Aorta (tissue), 5 donors: ENCODE results near the gene TMEM145. TPM values are rescaled to one million over a fixed set of nuclear protein-coding genes. Genes with fewer than 3 reads are reported as not detected.

ENCODE experiments used
- ATAC-seq: fragments of 200-7000 bp; cut with Tn5 transposase; one replicate; pipeline ENCODE4 v1.9.1; 2022; ENCODE audit warnings: moderate library complexity; ENCODE audit not compliant: low FRiP score
- DNase-seq, 2 donors: peaks; one replicate each; pipeline ENCODE4 v3.0.0-alpha.2; 2020
- H3K27ac ChIP-seq, 2 donors: one replicate each; pipeline ENCODE4 v1.5.1; 2013; ENCODE audit warnings: low read length in 2 of 2, mild to moderate bottlenecking in 2 of 2, moderate library complexity in 2 of 2, control low read depth in 1 of 2, inconsistent platforms in 1 of 2, low read depth in 1 of 2
- H3K27me3 ChIP-seq, 2 donors: one replicate each; pipeline ENCODE4 v1.6.1; 2013; ENCODE audit warnings: control low read depth in 1 of 2, low read length in 1 of 2, mild to moderate bottlenecking in 1 of 2, moderate library complexity in 1 of 2; ENCODE audit not compliant: insufficient read depth in 2 of 2, control insufficient read depth in 1 of 2
- H3K36me3 ChIP-seq, 2 donors: one replicate each; pipeline ENCODE4 v1.6.1; 2013; ENCODE audit warnings: control low read depth in 1 of 2, low read length in 1 of 2, mild to moderate bottlenecking in 1 of 2; ENCODE audit not compliant: insufficient read depth in 2 of 2, control insufficient read depth in 1 of 2
- H3K4me1 ChIP-seq, 2 donors: one replicate each; pipeline ENCODE4 v1.6.1; 2013; ENCODE audit warnings: low read length in 2 of 2, control low read depth in 1 of 2, mild to moderate bottlenecking in 1 of 2, moderate library complexity in 1 of 2; ENCODE audit not compliant: insufficient read depth in 2 of 2, control insufficient read depth in 1 of 2
- H3K4me3 ChIP-seq, 2 donors: one replicate each; pipeline ENCODE4 v1.5.1; 2013; ENCODE audit warnings: low read length in 2 of 2, control low read depth in 1 of 2, mild to moderate bottlenecking in 1 of 2
- H3K9me3 ChIP-seq: one replicate; pipeline ENCODE4 v1.6.1; 2013; ENCODE audit warnings: mild to moderate bottlenecking, low read length; ENCODE audit not compliant: control insufficient read depth
- WGBS, 2 donors: extraction: QIAGEN DNeasy Blood & Tissue Kit; methylation state at CpG; one replicate each; pipeline ENCODE4 v1.1.7; 2013; 5-methylcytosine and 5-hydroxymethylcytosine counted together
- intact Hi-C, 2 donors: fragments of 100-400 bp; cut with DNase I; formaldehyde crosslinking; loops; one replicate each; pipeline versions ENCODE4 v1.14.2 to v1.15.0; 2022
- polyA plus RNA-seq, 2 donors: library from polyadenylated mRNA; stranded (reverse); fragments of 200-250 nt; gene quantifications; one replicate each; pipeline ENCODE4 v1.2.3, GENCODE V29; 2013
- total RNA-seq, 2 donors: library from RNA; stranded (reverse); fragmentation: NEBNext Ultra II Directional; extraction: Animal tissue kit (Norgen Biotek cat#: 25700); gene quantifications; one replicate each; pipeline ENCODE4 v1.2.1, GENCODE V29; 2021
- donor health status: healthy with polysubstance abuse.
- donor health status: Bipolar disorder and iron deficiency.
- donor health status: DM: no; HTN: no; CAD: no.
- donor health status: DM: no; HTN: no; CAD: no.
- donor health status: DM: yes; HTN: yes; CAD: no.

The TMEM145 gene
- total and polyA plus RNA-seq, 4 donors = not detected

- peaks cover 0 to 2% of the 10 kb centered on the region in 2 donors for H3K36me3 ChIP-seq
- no peak overlapping the region for H3K4me3 ChIP-seq
- no peaks in the 10 kb centered on the region for H3K27me3 ChIP-seq
- H3K27ac ChIP-seq = no peak overlapping the region
- H3K4me1 ChIP-seq = no peaks in the 10 kb centered on the region
- DNase-seq (peak; percentile 84 to 96), ATAC-seq (peak; percentile 82)
- 65% methylated on average over 6 of the region's 6 CpGs for WGBS, 2 donors
- intact Hi-C loops = loop anchor here in 1 of 2 donors (5.0 kb wide), 1 partner anchor 49 kb away; no protein-coding TSS in a partner anchor
- H3K9me3 ChIP-seq = no peaks in the 10 kb centered on the region
Measured at GRCh38 chr19:42295831-42296525, 17.1 kb upstream of the TMEM145 start.

GRCh38 chr19:42297039-42297438, 16.1 kb upstream of the TMEM145 start:
- no peak overlapping the region for H3K27ac ChIP-seq
- no peak overlapping the region for H3K4me3 ChIP-seq
- 87 to 88% methylated on average over 15 of the region's 15 CpGs for WGBS, 2 donors
- no peaks in the 10 kb centered on the region for H3K9me3 ChIP-seq
- no peaks in the 10 kb centered on the region for H3K27me3 ChIP-seq
- H3K4me1 ChIP-seq = no peaks in the 10 kb centered on the region
- no peak for DNase-seq
- intact Hi-C loops = loop anchor here in 1 of 2 donors (5.0 kb wide), 1 partner anchor 50 kb away; no protein-coding TSS in a partner anchor
- no peak for ATAC-seq
- no peaks in the 10 kb centered on the region for H3K36me3 ChIP-seq

- Histone ChIP-seq H3K27ac (no peak within 1 kb of the TSS), H3K36me3 (no peaks in the 10 kb centered on the region), H3K9me3 (no peaks in the 10 kb centered on the region), H3K4me1 (no peaks in the 10 kb centered on the region), H3K4me3 (peak within 1 kb of the TSS in 1 of 2 donors; percentile 12), H3K27me3 (no peaks in the 10 kb centered on the region)
- ATAC-seq (no peak), DNase-seq (peak in 1 of 2 donors; percentile 45)
- intact Hi-C loops = no loop called here
- WGBS, 2 donors = 7% methylated on average over 17 to 21 of the region's 21 CpGs
Measured at GRCh38 chr19:42301646-42302203, 11.4 kb upstream of the TMEM145 start, which contains the start of gene PRR19. Gene PRR19, plus strand, starts transcription at chr19:42302132. Its CDS starts 7,453 bp downstream, at chr19:42309585.

GRCh38 chr19:42303101-42303464, 10.0 kb upstream of the TMEM145 start:
- DNase-seq (no peak), ATAC-seq (no peak)
- Histone ChIP-seq H3K36me3 (no peaks in the 10 kb centered on the region), H3K27ac (no peak overlapping the region), H3K27me3 (no peaks in the 10 kb centered on the region), H3K9me3 (no peaks in the 10 kb centered on the region), H3K4me3 (no peak overlapping the region), H3K4me1 (no peaks in the 10 kb centered on the region)
- WGBS, 2 donors = 62 to 67% methylated on average over 11 of the region's 11 CpGs
- intact Hi-C loops = no loop called here

GRCh38 chr19:42303876-42304275, 9.2 kb upstream of the TMEM145 start:
- WGBS, 2 donors = 74 to 82% methylated on average over 8 of the region's 8 CpGs
- Histone ChIP-seq H3K9me3 (no peaks in the 10 kb centered on the region), H3K4me1 (no peaks in the 10 kb centered on the region), H3K27ac (no peak overlapping the region), H3K4me3 (no peak overlapping the region), H3K27me3 (no peaks in the 10 kb centered on the region), H3K36me3 (no peaks in the 10 kb centered on the region)
- DNase-seq (no peak), ATAC-seq (no peak)
- intact Hi-C loops = no loop called here

GRCh38 chr19:42306646-42307045, 6.5 kb upstream of the TMEM145 start:
- Histone ChIP-seq H3K4me3 (no peak overlapping the region), H3K4me1 (no peaks in the 10 kb centered on the region), H3K36me3 (no peaks in the 10 kb centered on the region), H3K27me3 (no peaks in the 10 kb centered on the region), H3K9me3 (no peaks in the 10 kb centered on the region), H3K27ac (no peak overlapping the region)
- no peak for DNase-seq
- WGBS, 2 donors = 85 to 88% methylated on average over 22 of the region's 22 CpGs
- ATAC-seq = no peak
- intact Hi-C loops = no loop called here

- intact Hi-C loops = no loop called here
- Histone ChIP-seq H3K27ac (no peak overlapping the region), H3K27me3 (no peaks in the 10 kb centered on the region), H3K4me1 (no peaks in the 10 kb centered on the region), H3K9me3 (no peaks in the 10 kb centered on the region), H3K4me3 (no peak overlapping the region), H3K36me3 (no peaks in the 10 kb centered on the region)
- WGBS, 2 donors = 90 to 93% methylated on average over 14 of the region's 14 CpGs
- DNase-seq = no peak
- ATAC-seq = no peak
Measured at GRCh38 chr19:42309686-42310085, 3.4 kb upstream of the TMEM145 start.

GRCh38 chr19:42311657-42312056, 1.5 kb upstream of the TMEM145 start:
- H3K4me3 ChIP-seq = no peak overlapping the region
- H3K4me1 ChIP-seq = no peaks in the 10 kb centered on the region
- no peaks in the 10 kb centered on the region for H3K36me3 ChIP-seq
- 44 to 47% methylated on average over 2 of the region's 2 CpGs for WGBS, 2 donors
- intact Hi-C loops = no loop called here
- no peaks in the 10 kb centered on the region for H3K9me3 ChIP-seq
- DNase-seq = no peak
- no peak for ATAC-seq
- no peaks in the 10 kb centered on the region for H3K27me3 ChIP-seq
- no peak overlapping the region for H3K27ac ChIP-seq

- Histone ChIP-seq H3K36me3 (no peaks in the 10 kb centered on the region), H3K27me3 (no peaks in the 10 kb centered on the region), H3K4me3 (no peak overlapping the region), H3K4me1 (no peaks in the 10 kb centered on the region), H3K9me3 (no peaks in the 10 kb centered on the region), H3K27ac (no peak overlapping the region)
- DNase-seq = no peak
- intact Hi-C loops = no loop called here
- no peak for ATAC-seq
- 75 to 86% methylated on average over 5 of the region's 5 CpGs for WGBS, 2 donors
Measured at GRCh38 chr19:42312370-42312769, 739 bp upstream of the TMEM145 start.
